Small intestine (tissue), 7 donors: ENCODE data around the gene MFSD12. TPM values are rescaled to one million over a fixed set of nuclear protein-coding genes. Genes with fewer than 3 reads are reported as not detected.
"Not testable (repeated sequence)": the region's sequence is repeated elsewhere in the genome, so short reads cannot be mapped to it uniquely, and the experiment has no call there.

Source experiments
- DNase-seq, 2 donors: peaks; one replicate each; pipeline versions ENCODE4 v3.0.0 to v3.0.0-alpha.2; 2013
- FAIRE-seq: peaks from 2 replicates; lab custom pipeline; 2012; peaks lifted over from hg19 to GRCh38; lab: Jason Lieb, UNC
- H3K27ac ChIP-seq, 3 donors: one replicate each; pipeline ENCODE4 v1.5.1; 2013; ENCODE audit warnings: low read length in 2 of 3, mild to moderate bottlenecking in 2 of 3, control low read depth in 1 of 3, inconsistent platforms in 1 of 3, low read depth in 1 of 3, moderate library complexity in 1 of 3
- H3K27me3 ChIP-seq, 3 donors: one replicate each; pipeline ENCODE4 v1.6.1; 2013; ENCODE audit warnings: low read length in 3 of 3, inconsistent platforms in 1 of 3; ENCODE audit not compliant: control insufficient read depth in 3 of 3, insufficient read depth in 3 of 3
- H3K36me3 ChIP-seq, 3 donors: one replicate each; pipeline ENCODE4 v1.6.1; 2013; ENCODE audit warnings: low read length in 3 of 3, inconsistent platforms in 1 of 3, low read depth in 1 of 3, mild to moderate bottlenecking in 1 of 3, moderate library complexity in 1 of 3; ENCODE audit not compliant: control insufficient read depth in 3 of 3, insufficient read depth in 2 of 3
- H3K4me1 ChIP-seq, 3 donors: one replicate each; pipeline ENCODE4 v1.6.1; 2013; ENCODE audit warnings: low read length in 2 of 3, inconsistent platforms in 1 of 3, low read depth in 1 of 3, mild to moderate bottlenecking in 1 of 3, moderate library complexity in 1 of 3; ENCODE audit not compliant: control insufficient read depth in 3 of 3, insufficient read depth in 2 of 3
- H3K4me3 ChIP-seq, 3 donors: one replicate each; pipeline ENCODE4 v1.5.1; 2013; ENCODE audit warnings: low read length in 3 of 3, control low read depth in 1 of 3, inconsistent platforms in 1 of 3, low read depth in 1 of 3, mild to moderate bottlenecking in 1 of 3, moderate library complexity in 1 of 3
- H3K9me3 ChIP-seq, 2 donors: one replicate each; pipeline ENCODE4 v1.6.1; 2013; ENCODE audit warnings: low read depth in 1 of 2, low read length in 1 of 2; ENCODE audit not compliant: control insufficient read depth in 2 of 2, insufficient read depth in 1 of 2
- WGBS, 3 donors: extraction: QIAGEN DNeasy Blood & Tissue Kit; methylation state at CpG; one replicate each; pipeline ENCODE4 v1.1.7; 2013; 5-methylcytosine and 5-hydroxymethylcytosine counted together
- polyA plus RNA-seq, 4 donors: library from polyadenylated mRNA; stranded (reverse) in 3 of 4; unstranded in 1 of 4; fragments of 200-250 nt in 3 of 4; fragments of 120-200 nt in 1 of 4; gene quantifications; one replicate each; pipeline versions ENCODE4 v1.2.1 to v1.2.3, GENCODE V29; 2013
- donor health status: healthy with polysubstance abuse.
- donor health status: control.
- donor health status: control.
- donor health status: Bipolar disorder and iron deficiency.
- donor health status: healthy.

Gene MFSD12
- polyA plus RNA-seq, 4 donors = 10.3 to 52.4 (median 22.0) TPM

DNA sequence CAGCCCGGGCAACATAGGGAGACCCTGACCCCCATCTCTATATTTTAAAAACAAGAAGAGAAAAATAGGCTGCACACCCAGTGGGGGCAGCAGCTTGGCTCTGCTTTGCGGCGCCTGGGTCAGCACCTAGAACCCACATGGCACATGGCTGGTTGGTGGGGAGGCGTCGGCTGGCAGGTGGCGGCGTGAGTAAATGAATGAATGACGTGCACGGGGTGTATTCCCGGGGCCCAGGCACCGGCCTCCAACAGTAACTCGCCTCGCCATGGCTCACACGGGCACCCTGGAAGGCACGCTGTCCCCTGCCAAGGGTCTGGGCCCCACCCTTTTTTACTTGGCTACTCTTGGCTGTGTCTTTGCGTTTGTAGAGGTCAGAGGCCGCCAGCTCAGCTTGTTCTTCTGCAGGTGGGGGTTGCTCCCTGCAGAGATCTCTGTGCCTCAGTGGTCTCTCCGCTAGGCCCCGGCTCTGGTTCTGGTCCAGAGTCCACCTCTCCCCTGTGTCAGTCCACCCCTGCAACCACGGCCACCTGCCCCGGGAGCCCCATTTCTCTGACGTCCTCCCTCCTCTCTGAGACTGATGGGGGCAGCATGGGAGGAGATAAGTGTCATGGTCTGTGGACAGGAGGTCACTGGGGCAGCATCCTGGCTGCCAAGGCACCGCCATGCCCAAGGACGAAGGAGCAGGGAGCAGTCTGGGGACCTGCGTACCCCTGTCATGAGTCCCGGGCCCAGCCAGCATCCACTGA lies 45.7 kb downstream of the MFSD12 start:
- FAIRE-seq = no peak
- Histone ChIP-seq H3K36me3 (peaks cover 2 to 79% (median 2%) of the 10 kb centered on the region in 3 donors), H3K27me3 (no peaks in the 10 kb centered on the region), H3K27ac (no peak overlapping the region), H3K9me3 (no peaks in the 10 kb centered on the region), H3K4me1 (peaks cover 0 to 15% (median 4%) of the 10 kb centered on the region in 3 donors), H3K4me3 (no peak overlapping the region)
- DNase-seq = no peak
- WGBS, 3 donors = 57 to 79% (median 62%) methylated on average over 26 of the region's 26 CpGs

- DNase-seq = no peak
- 87 to 88% (median 88%) methylated on average over 22 of the region's 22 CpGs for WGBS, 3 donors
- peaks cover 0 to 15% (median 4%) of the 10 kb centered on the region in 3 donors for H3K4me1 ChIP-seq
- H3K27me3 ChIP-seq = no peaks in the 10 kb centered on the region
- no peak overlapping the region for H3K27ac ChIP-seq
- no peak for FAIRE-seq
- peaks cover 2 to 70% (median 2%) of the 10 kb centered on the region in 3 donors for H3K36me3 ChIP-seq
- H3K4me3 ChIP-seq = no peak overlapping the region
- no peaks in the 10 kb centered on the region for H3K9me3 ChIP-seq
These were observed 46.7 kb downstream of the MFSD12 start for GRCh38 chr19:3510727-3511126.

DNA sequence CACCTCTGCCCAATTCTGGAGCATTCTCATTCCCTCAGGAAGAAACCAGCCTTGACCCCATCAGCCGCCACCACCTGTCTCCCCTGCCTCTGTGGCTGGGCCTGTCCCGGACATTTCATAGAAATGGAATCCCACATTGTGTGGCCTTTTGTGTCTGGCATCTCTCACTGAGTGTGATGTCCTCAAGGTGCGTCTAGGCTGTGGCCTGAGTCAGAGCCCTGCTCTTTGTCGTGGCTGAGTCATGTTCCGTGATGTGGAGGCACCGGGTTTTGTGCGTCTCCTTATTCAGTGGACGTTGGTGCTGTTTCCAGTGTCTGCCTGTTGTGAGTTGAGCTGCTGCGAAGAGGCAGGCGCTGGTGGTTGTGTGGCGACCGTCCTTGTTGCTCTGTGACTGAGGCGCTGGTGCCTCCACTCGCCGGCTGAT lies 47.8 kb downstream of the MFSD12 start:
- H3K27ac ChIP-seq = no peak overlapping the region
- FAIRE-seq (no peak), DNase-seq (no peak)
- peaks cover 0 to 15% (median 4%) of the 10 kb centered on the region in 3 donors for H3K4me1 ChIP-seq
- WGBS, 3 donors = 85 to 92% (median 88%) methylated on average over 15 of the region's 15 CpGs
- H3K9me3 ChIP-seq = no peaks in the 10 kb centered on the region
- H3K36me3 ChIP-seq = peaks cover 2 to 61% (median 2%) of the 10 kb centered on the region in 3 donors
- no peaks in the 10 kb centered on the region for H3K27me3 ChIP-seq
- no peak overlapping the region for H3K4me3 ChIP-seq

- no peak for DNase-seq
- Histone ChIP-seq H3K36me3 (peaks cover 2 to 55% (median 2%) of the 10 kb centered on the region in 3 donors), H3K27me3 (no peaks in the 10 kb centered on the region), H3K4me3 (no peak overlapping the region), H3K9me3 (no peaks in the 10 kb centered on the region), H3K27ac (no peak overlapping the region), H3K4me1 (peaks cover 0 to 15% (median 4%) of the 10 kb centered on the region in 3 donors)
- WGBS, 3 donors = 86 to 90% (median 89%) methylated on average over 23 of the region's 23 CpGs
- no peak for FAIRE-seq
These were observed 48.4 kb downstream of the MFSD12 start for GRCh38 chr19:3508771-3509535.

- H3K27ac ChIP-seq = peak overlapping the region in 1 of 3 donors; percentile 79
- H3K9me3 ChIP-seq, H3K27me3 ChIP-seq, FAIRE-seq: not testable (repeated sequence)
- WGBS, 3 donors = 62 to 79% (median 77%) methylated on average over 17 to 18 of the region's 18 CpGs
- H3K4me1 ChIP-seq = peaks cover 0 to 15% (median 4%) of the 10 kb centered on the region in 3 donors
- peaks cover 2 to 49% (median 2%) of the 10 kb centered on the region in 3 donors for H3K36me3 ChIP-seq
- DNase-seq = peak in 1 of 2 donors; percentile 76
- peak overlapping the region in 2 of 3 donors; percentile 95 to 96 for H3K4me3 ChIP-seq
These were observed 49.2 kb downstream of the MFSD12 start for GRCh38 chr19:3508121-3508661.

- FAIRE-seq (no peak), DNase-seq (peak; percentile 58 to 73)
- no peaks in the 10 kb centered on the region for H3K9me3 ChIP-seq
- H3K27me3 ChIP-seq = no peaks in the 10 kb centered on the region
- H3K4me1 ChIP-seq = peaks cover 0 to 15% (median 4%) of the 10 kb centered on the region in 3 donors
- peak overlapping the region; percentile 57 to 91 (median 79) for H3K27ac ChIP-seq
- WGBS, 3 donors = 11 to 26% (median 21%) methylated on average over 31 of the region's 31 CpGs
- H3K36me3 ChIP-seq = peaks cover 2 to 44% (median 2%) of the 10 kb centered on the region in 3 donors
- H3K4me3 ChIP-seq = peak overlapping the region; percentile 95 to 96 (median 96)
These were observed 49.8 kb downstream of the MFSD12 start for GRCh38 chr19:3507371-3508120.

DNA sequence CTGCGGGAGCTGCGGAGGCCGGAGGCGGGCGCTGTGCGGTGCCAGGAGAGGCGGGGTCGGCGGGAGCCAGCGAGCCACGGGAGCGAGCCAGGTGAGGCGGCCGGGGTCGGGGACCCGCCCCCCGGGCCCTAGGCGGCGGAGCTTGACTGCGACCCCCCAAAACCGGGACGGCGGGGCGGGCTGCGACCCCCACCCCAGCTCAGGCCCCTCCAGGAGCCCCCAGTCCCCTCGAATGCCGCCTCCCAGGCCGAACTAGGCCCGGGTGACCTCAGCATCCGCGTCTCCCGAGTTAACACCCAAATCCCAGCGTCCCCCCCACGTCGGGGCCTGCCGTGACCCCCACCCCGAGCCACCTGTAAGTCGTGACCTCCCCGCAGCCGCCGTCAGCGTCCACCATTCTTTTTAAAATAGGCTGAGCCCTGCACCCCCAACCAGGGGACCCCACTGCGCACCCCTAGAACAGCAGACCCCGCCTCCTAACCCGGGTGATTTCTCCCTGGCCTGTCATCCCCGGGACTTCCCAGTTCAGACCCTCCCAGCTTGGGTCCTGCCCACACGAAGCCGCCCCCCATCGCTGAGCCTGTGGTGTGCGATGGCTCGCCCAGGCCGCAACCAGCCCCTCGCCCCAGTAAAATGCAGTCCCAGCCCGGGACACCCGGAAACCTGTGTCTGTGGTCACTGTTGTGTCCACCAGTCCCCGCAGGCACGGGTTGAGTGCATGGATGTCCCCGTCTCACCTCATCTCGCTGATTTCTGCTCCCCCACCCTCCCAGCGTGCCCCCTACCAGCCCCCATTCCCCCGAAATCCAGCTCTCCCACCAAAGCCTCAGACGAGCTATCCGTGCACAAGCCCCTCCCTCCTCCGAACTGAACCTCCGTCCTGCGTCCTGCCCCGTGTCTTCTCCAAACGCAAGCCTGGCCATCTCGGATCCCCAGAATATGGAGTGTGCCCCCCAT lies 50.7 kb downstream of the MFSD12 start:
- FAIRE-seq (no peak), DNase-seq (peak; percentile 27 to 53)
- peaks cover 2 to 35% (median 2%) of the 10 kb centered on the region in 3 donors for H3K36me3 ChIP-seq
- H3K4me3 ChIP-seq = peak overlapping the region; percentile 95 to 96 (median 96)
- H3K27me3 ChIP-seq = no peaks in the 10 kb centered on the region
- peaks cover 0 to 15% (median 4%) of the 10 kb centered on the region in 3 donors for H3K4me1 ChIP-seq
- 0% methylated on average over 36 to 69 of the region's 69 CpGs for WGBS, 3 donors
- H3K9me3 ChIP-seq = no peaks in the 10 kb centered on the region
- peak overlapping the region; percentile 57 to 91 (median 79) for H3K27ac ChIP-seq
